Transverse colon (tissue), 4 donors: Measurements from ENCODE around the gene TMPRSS2.

Experiments
- EP300 ChIP-seq: sonication (generic); formaldehyde crosslinking; IDR thresholded peaks from one replicate; pipeline ENCODE4 v1.6.1; 2017; ENCODE audit warnings: antibody characterized with exemption, low read depth
- POLR2A ChIP-seq: fragments of 450-650 bp; IDR thresholded peaks from one replicate; pipeline ENCODE4 v1.6.1; 2016; ENCODE audit warnings: antibody characterized with exemption, mild to moderate bottlenecking, moderate library complexity
- POLR2AphosphoS5 ChIP-seq, 3 donors: sonication (generic); formaldehyde crosslinking; IDR thresholded peaks; one replicate each; pipeline ENCODE4 v1.6.1; 2016; ENCODE audit warnings: antibody characterized with exemption in 3 of 3
- TF ChIP-seq, protein P1 (sequence below), 5 experiments: fragments of 200-600 bp in 3 of 5; fragments of 450-650 bp in 2 of 5; sonication (generic) in 3 of 5; IDR thresholded peaks; 1 replicate in 2 of 5; 2 replicates in 3 of 5; pipeline ENCODE4 v1.5.1; 2016 to 2017; ENCODE audit warnings: antibody characterized with exemption in 5 of 5, inconsistent platforms in 3 of 5, mild to moderate bottlenecking in 2 of 5, moderate library complexity in 1 of 5

- TF ChIP-seq POLR2A (no peak), EP300 (no peak), POLR2AphosphoS5 (IDR thresholded peaks at IDR 0.05) (no peak)
- TF ChIP-seq, protein P1, sequence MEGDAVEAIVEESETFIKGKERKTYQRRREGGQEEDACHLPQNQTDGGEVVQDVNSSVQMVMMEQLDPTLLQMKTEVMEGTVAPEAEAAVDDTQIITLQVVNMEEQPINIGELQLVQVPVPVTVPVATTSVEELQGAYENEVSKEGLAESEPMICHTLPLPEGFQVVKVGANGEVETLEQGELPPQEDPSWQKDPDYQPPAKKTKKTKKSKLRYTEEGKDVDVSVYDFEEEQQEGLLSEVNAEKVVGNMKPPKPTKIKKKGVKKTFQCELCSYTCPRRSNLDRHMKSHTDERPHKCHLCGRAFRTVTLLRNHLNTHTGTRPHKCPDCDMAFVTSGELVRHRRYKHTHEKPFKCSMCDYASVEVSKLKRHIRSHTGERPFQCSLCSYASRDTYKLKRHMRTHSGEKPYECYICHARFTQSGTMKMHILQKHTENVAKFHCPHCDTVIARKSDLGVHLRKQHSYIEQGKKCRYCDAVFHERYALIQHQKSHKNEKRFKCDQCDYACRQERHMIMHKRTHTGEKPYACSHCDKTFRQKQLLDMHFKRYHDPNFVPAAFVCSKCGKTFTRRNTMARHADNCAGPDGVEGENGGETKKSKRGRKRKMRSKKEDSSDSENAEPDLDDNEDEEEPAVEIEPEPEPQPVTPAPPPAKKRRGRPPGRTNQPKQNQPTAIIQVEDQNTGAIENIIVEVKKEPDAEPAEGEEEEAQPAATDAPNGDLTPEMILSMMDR (IDR thresholded peaks at IDR 0.05), result no peak
Measured at GRCh38 chr21:41511858-41512257, 3.9 kb upstream of the TMPRSS2 start.
